Neural progenitor cell (in vitro differentiated cells): ENCODE results near the gene PCDH7. TPM values are rescaled to one million over a fixed set of nuclear protein-coding genes. Genes with fewer than 3 reads are reported as not detected.

Experiments
- DNase-seq: peaks from one replicate; pipeline ENCODE4 v3.0.0-alpha.2; 2016; ENCODE audit warnings: low spot score
- H2AFZ ChIP-seq: fragments of 200-600 bp; sonication (generic); replicated peaks from 2 replicates; pipeline ENCODE4 v1.6.1; 2016; ENCODE audit warnings: antibody characterized with exemption
- H3F3A ChIP-seq: fragments of 200-600 bp; sonication (generic); 2 replicates; pipeline ENCODE4 v1.6.1; 2016; ENCODE audit warnings: antibody characterized with exemption, low read depth
- H3K27ac ChIP-seq: fragments of 200-600 bp; sonication (generic); 2 replicates; pipeline ENCODE4 v1.5.1; 2016; ENCODE audit warnings: mild to moderate bottlenecking
- H3K27me3 ChIP-seq: fragments of 200-600 bp; sonication (generic); 2 replicates; pipeline ENCODE4 v1.6.1; 2016; ENCODE audit warnings: mild to moderate bottlenecking, moderate library complexity
- H3K36me3 ChIP-seq: fragments of 200-600 bp; sonication (generic); 2 replicates; pipeline ENCODE4 v1.5.1; 2016
- H3K4me1 ChIP-seq: fragments of 200-600 bp; sonication (generic); 2 replicates; pipeline ENCODE4 v1.6.1; 2016; ENCODE audit warnings: mixed run types
- H3K4me2 ChIP-seq: fragments of 200-600 bp; sonication (generic); 2 replicates; pipeline ENCODE4 v1.6.1; 2016
- H3K4me3 ChIP-seq: fragments of 200-600 bp; sonication (generic); 2 replicates; pipeline ENCODE4 v1.5.1; 2016
- H3K79me2 ChIP-seq: fragments of 200-600 bp; sonication (generic); 2 replicates; pipeline ENCODE4 v1.6.1; 2016; ENCODE audit warnings: low read depth
- H3K9ac ChIP-seq: fragments of 200-600 bp; sonication (generic); 2 replicates; pipeline ENCODE4 v1.6.1; 2016
- H3K9me3 ChIP-seq: fragments of 200-600 bp; sonication (generic); 2 replicates; pipeline ENCODE4 v1.5.1; 2016; ENCODE audit warnings: low read depth
- H4K20me1 ChIP-seq: fragments of 200-600 bp; sonication (generic); 2 replicates; pipeline ENCODE4 v1.6.1; 2016; ENCODE audit warnings: low read depth
- H3K27ac Mint-ChIP-seq: 3 replicates; pipeline ENCODE4 v1.8.0; 2021; ENCODE audit warnings: mixed read lengths
- H3K27me3 Mint-ChIP-seq: 2 replicates; pipeline ENCODE4 v1.8.0; 2022; ENCODE audit warnings: low read depth, mild to moderate bottlenecking, inconsistent platforms, moderate library complexity, mixed read lengths; ENCODE audit not compliant: insufficient read depth
- H3K36me3 Mint-ChIP-seq: 3 replicates; pipeline ENCODE4 v1.8.0; 2021; ENCODE audit warnings: mixed read lengths
- H3K4me1 Mint-ChIP-seq: 3 replicates; pipeline ENCODE4 v1.8.0; 2021; ENCODE audit warnings: mixed read lengths
- H3K4me3 Mint-ChIP-seq: 3 replicates; pipeline ENCODE4 v1.8.0; 2021; ENCODE audit warnings: mild to moderate bottlenecking, moderate library complexity, mixed read lengths
- H3K9me3 Mint-ChIP-seq: 3 replicates; pipeline ENCODE4 v1.8.0; 2020; ENCODE audit warnings: mixed read lengths
- CTCF ChIP-seq: fragments of 200-600 bp; sonication (generic); IDR thresholded peaks from 2 replicates; pipeline ENCODE4 v1.5.1; 2017; ENCODE audit warnings: antibody characterized with exemption, mild to moderate bottlenecking
- EZH2 ChIP-seq: fragments of 200-600 bp; sonication (generic); IDR thresholded peaks from 2 replicates; pipeline ENCODE4 v1.6.1; 2017; ENCODE audit warnings: antibody characterized with exemption, mild to moderate bottlenecking, moderate library complexity
- EZH2phosphoT487 ChIP-seq: fragments of 200-600 bp; sonication (generic); IDR thresholded peaks from 2 replicates; pipeline ENCODE4 v1.6.1; 2017; ENCODE audit warnings: antibody characterized with exemption
- total RNA-seq: library from RNA; depleted of rRNA; stranded (reverse); fragments of >200 nt; gene quantifications from 2 replicates; pipeline ENCODE4 v1.2.3, GENCODE V29; 2015; ENCODE audit warnings: low replicate concordance

The PCDH7 gene
- total RNA-seq, 1 donor from 2014 or later, result 7.9 TPM

GRCh38 chr4:30767147-30767845 is 47.1 kb downstream of the PCDH7 start:
- Mint-ChIP-seq H3K9me3 (no peaks in the 10 kb centered on the region), H3K27me3 (no peaks in the 10 kb centered on the region), H3K27ac (no peak overlapping the region), H3K4me1 (peaks cover 29% of the 10 kb centered on the region), H3K36me3 (no peaks in the 10 kb centered on the region), H3K4me3 (no peak overlapping the region)
- Histone ChIP-seq H3K79me2 (no peaks in the 10 kb centered on the region), H3K27me3 (no peaks in the 10 kb centered on the region), H4K20me1 (no peaks in the 10 kb centered on the region), H3K36me3 (no peaks in the 10 kb centered on the region), H3F3A (no peaks in the 10 kb centered on the region), H3K27ac (no peak overlapping the region), H3K4me3 (no peak overlapping the region), H3K9ac (no peak overlapping the region), H3K4me2 (no peak overlapping the region), H3K4me1 (peaks cover 7% of the 10 kb centered on the region), H2AFZ (no peak overlapping the region), H3K9me3 (no peaks in the 10 kb centered on the region)
- no peak for TF ChIP-seq CTCF
- TF ChIP-seq EZH2phosphoT487, result no peak
- TF ChIP-seq EZH2, result no peak
- DNase-seq, result no peak

- no peak overlapping the region for H3K9ac ChIP-seq
- peaks cover 7% of the 10 kb centered on the region for H3K4me1 ChIP-seq
- H3K4me2 ChIP-seq, result no peak overlapping the region
- no peak for DNase-seq
- H3F3A ChIP-seq, result no peaks in the 10 kb centered on the region
- Mint-ChIP-seq H3K4me3 (no peak overlapping the region), H3K4me1 (peaks cover 29% of the 10 kb centered on the region), H3K27me3 (no peaks in the 10 kb centered on the region), H3K9me3 (no peaks in the 10 kb centered on the region), H3K27ac (no peak overlapping the region), H3K36me3 (no peaks in the 10 kb centered on the region)
- no peaks in the 10 kb centered on the region for H4K20me1 ChIP-seq
- H3K79me2 ChIP-seq, result no peaks in the 10 kb centered on the region
- H2AFZ ChIP-seq, result no peak overlapping the region
- H3K36me3 ChIP-seq, result no peaks in the 10 kb centered on the region
- no peaks in the 10 kb centered on the region for H3K9me3 ChIP-seq
- no peak overlapping the region for H3K4me3 ChIP-seq
- no peaks in the 10 kb centered on the region for H3K27me3 ChIP-seq
- no peak for TF ChIP-seq EZH2phosphoT487
- TF ChIP-seq EZH2, result no peak
- TF ChIP-seq CTCF, result no peak
- H3K27ac ChIP-seq, result no peak overlapping the region
These were observed 48.1 kb downstream of the PCDH7 start for GRCh38 chr4:30768277-30768676.

- no peaks in the 10 kb centered on the region for H3K9me3 Mint-ChIP-seq
- H3K36me3 Mint-ChIP-seq, result no peaks in the 10 kb centered on the region
- H3K79me2 ChIP-seq, result no peaks in the 10 kb centered on the region
- no peaks in the 10 kb centered on the region for H3K36me3 ChIP-seq
- no peaks in the 10 kb centered on the region for H3F3A ChIP-seq
- TF ChIP-seq EZH2, result no peak
- no peak for TF ChIP-seq EZH2phosphoT487
- no peak for TF ChIP-seq CTCF
- no peak overlapping the region for H3K4me2 ChIP-seq
- DNase-seq, result peak; percentile 10
- H3K27ac ChIP-seq, result no peak overlapping the region
- no peaks in the 10 kb centered on the region for H3K27me3 ChIP-seq
- H3K9me3 ChIP-seq, result no peaks in the 10 kb centered on the region
- peaks cover 7% of the 10 kb centered on the region for H3K4me1 ChIP-seq
- H3K9ac ChIP-seq, result no peak overlapping the region
- no peaks in the 10 kb centered on the region for H3K27me3 Mint-ChIP-seq
- no peak overlapping the region for H3K4me3 Mint-ChIP-seq
- no peak overlapping the region for H2AFZ ChIP-seq
- peaks cover 31% of the 10 kb centered on the region for H3K4me1 Mint-ChIP-seq
- no peaks in the 10 kb centered on the region for H4K20me1 ChIP-seq
- H3K27ac Mint-ChIP-seq, result no peak overlapping the region
- H3K4me3 ChIP-seq, result no peak overlapping the region
These were observed 48.9 kb downstream of the PCDH7 start for GRCh38 chr4:30769093-30769492.
